Large intestine (tissue), 3 donors: Measurements from ENCODE around the gene S1PR4. TPM values are rescaled to one million over a fixed set of nuclear protein-coding genes. Genes with fewer than 3 reads are reported as not detected.
"Not testable (repeated sequence)": the region's sequence is repeated elsewhere in the genome, so short reads cannot be mapped to it uniquely, and the experiment has no call there.

ENCODE experiments used
- DNase-seq, 2 donors: peaks; one replicate each; pipeline versions ENCODE4 v3.0.0 to v3.0.0-alpha.2; 2013
- H3K27ac ChIP-seq: one replicate; pipeline ENCODE4 v1.5.1; 2013; ENCODE audit warnings: low read length
- H3K27me3 ChIP-seq: 2 replicates; pipeline ENCODE4 v1.6.1; 2013; ENCODE audit warnings: low read length; ENCODE audit not compliant: control insufficient read depth, insufficient read depth
- H3K36me3 ChIP-seq: 2 replicates; pipeline ENCODE4 v1.6.1; 2013; ENCODE audit warnings: low read length; ENCODE audit not compliant: control insufficient read depth, insufficient read depth
- H3K4me1 ChIP-seq: one replicate; pipeline ENCODE4 v1.6.1; 2013; ENCODE audit warnings: low read length; ENCODE audit not compliant: control insufficient read depth, insufficient read depth
- H3K4me3 ChIP-seq: one replicate; pipeline ENCODE4 v1.5.1; 2013; ENCODE audit warnings: low read length
- H3K9me3 ChIP-seq: one replicate; pipeline ENCODE4 v1.6.1; 2013; ENCODE audit warnings: mild to moderate bottlenecking, low read depth, low read length, moderate library complexity; ENCODE audit not compliant: control insufficient read depth
- WGBS: methylation state at CpG from one replicate; pipeline ENCODE4 v1.1.5; 2013; ENCODE audit warnings: low lambda C conversion rate; ENCODE audit not compliant: insufficient coverage; 5-methylcytosine and 5-hydroxymethylcytosine counted together
- polyA plus RNA-seq: library from polyadenylated mRNA; unstranded; fragments of 120-200 nt; gene quantifications from one replicate; pipeline ENCODE4 v1.2.1, GENCODE V29; 2013

The S1PR4 gene
- polyA plus RNA-seq, 1 donor, result 0.55 TPM

DNA sequence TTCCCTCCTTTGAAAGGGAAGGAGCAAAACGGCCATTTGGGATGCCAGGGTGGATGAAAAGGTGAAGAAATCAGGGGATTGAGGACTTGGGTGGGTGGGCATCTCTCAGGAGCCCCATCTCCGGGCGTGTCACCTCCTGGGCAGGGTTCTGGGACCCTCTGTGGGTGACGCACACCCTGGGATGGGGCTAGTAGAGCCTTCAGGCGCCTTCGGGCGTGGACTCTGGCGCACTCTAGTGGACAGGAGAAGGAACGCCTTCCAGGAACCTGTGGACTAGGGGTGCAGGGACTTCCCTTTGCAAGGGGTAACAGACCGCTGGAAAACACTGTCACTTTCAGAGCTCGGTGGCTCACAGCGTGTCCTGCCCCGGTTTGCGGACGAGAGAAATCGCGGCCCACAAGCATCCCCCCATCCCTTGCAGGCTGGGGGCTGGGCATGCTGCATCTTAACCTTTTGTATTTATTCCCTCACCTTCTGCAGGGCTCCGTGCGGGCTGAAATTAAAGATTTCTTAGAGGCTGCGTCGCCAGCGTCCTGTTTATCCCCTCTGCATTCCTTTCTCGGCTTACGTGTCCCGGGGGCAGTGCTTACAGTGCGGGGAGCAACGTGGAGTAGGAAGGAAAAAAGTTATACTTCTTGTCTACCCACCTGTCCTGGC lies 15.2 kb upstream of the S1PR4 start:
- Histone ChIP-seq H3K4me3 (no peak overlapping the region), H3K9me3 (no peaks in the 10 kb centered on the region), H3K4me1 (no peaks in the 10 kb centered on the region), H3K36me3 (no peaks in the 10 kb centered on the region), H3K27ac (no peak overlapping the region), H3K27me3 (peaks cover 6% of the 10 kb centered on the region)
- no CpG with 5 or more reads among the region's 27 CpGs for WGBS
- peak; percentile 30 to 47 for DNase-seq

DNA sequence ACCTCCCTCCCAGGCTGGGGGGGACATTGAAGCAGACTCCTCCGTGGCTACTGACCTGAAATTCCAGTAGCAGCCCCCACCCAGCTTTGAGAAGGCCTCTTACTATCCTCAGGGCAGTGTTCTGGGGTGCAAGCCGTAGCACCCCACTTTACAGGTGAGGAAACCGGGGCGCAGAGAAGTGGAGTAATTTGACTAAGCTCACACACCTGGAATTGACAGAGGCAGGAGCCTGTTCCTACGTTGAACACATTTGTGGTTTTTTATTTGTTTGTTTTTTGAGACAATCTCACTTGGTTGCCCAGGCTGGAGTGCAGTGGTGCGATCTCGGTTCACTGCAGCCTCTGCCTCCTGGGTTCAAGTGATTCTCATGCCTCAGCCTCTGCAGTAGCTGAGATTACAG lies 14.6 kb upstream of the S1PR4 start:
- H3K9me3 ChIP-seq, result no peaks in the 10 kb centered on the region
- H3K36me3 ChIP-seq, result no peaks in the 10 kb centered on the region
- H3K4me3 ChIP-seq, result no peak overlapping the region
- H3K4me1 ChIP-seq, result no peaks in the 10 kb centered on the region
- no peak for DNase-seq
- 63% methylated on average over 2 of the region's 7 CpGs for WGBS
- no peak overlapping the region for H3K27ac ChIP-seq
- H3K27me3 ChIP-seq, result peaks cover 6% of the 10 kb centered on the region

DNA sequence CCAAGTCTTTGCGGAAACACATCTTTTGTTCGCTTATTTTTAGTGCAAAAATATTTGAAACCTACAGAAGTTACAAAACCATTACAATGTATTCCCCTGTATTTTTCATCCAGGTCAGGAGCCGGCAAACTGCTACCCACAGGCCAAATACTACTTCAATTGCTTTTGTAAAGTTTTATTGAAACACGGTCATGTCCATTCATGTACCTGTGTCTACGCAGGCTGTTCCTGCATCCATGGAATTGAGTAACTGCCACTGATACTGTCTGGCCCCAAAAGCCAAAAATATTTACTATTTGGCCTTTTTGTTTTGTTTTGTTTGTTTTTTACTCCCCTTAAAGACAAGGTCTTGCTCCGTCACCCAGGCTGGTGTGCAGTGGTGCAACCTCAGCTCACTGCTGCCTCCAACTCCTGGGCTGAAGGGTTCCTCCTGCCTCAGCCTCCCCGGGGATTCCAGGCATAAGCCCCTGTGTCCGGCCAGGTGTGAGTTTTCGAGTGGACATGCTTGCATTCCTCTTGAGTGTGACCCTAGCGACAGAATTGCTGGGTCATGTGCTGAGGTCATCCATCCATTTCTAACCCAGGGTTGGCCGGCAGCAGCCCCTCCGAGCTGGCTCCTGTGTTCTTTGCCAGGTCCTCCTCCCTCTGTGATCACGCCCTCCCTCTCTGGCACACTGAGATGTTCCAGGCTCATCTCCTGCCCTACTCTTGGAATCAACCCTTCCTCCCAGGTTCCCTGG lies 10.9 kb upstream of the S1PR4 start:
- 95% methylated on average over 4 of the region's 13 CpGs for WGBS
- H3K4me1 ChIP-seq, result no peaks in the 10 kb centered on the region
- no peaks in the 10 kb centered on the region for H3K36me3 ChIP-seq
- H3K27me3 ChIP-seq, result peaks cover 6% of the 10 kb centered on the region
- peaks cover 4% of the 10 kb centered on the region for H3K9me3 ChIP-seq
- no peak overlapping the region for H3K27ac ChIP-seq
- H3K4me3 ChIP-seq, result no peak overlapping the region
- DNase-seq, result no peak

DNA sequence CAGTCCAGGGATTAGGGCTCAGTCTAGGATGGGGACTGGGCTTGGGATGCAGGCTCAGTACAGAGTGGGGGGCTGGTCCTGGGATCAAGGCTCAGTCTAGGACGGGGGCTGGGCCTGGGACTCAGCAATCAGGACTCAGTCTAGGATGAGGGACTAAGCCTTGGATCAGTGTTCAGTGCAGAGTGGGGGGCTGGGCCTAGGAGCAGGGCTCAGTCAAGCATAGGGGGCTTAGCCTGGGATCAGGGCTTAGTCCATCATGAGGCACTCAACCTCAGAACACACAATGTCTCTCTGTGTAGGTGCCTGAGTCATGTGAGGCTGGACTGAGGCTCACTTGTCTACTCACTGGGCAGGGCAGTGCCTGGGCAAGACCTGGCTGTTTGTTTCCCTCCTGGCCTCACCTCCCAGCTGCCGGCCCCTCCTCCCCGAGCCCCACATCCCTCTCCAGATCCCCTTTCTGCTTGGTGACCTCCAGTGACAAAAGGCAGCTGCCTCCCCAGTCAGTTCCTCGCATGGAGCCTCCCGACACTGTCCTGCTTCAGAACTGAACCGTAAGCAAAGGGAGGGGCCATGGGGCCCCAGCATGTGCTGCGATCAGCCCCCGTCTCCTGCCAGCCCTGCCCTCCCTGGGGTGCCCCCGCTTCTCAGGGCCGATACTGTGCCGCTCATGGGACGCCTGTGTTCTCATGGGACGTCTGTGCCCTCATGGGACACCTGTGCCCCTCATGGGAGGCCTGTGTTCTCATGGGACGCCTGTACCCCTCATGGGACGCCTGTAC lies 6.5 kb upstream of the S1PR4 start:
- no peak overlapping the region for H3K4me3 ChIP-seq
- DNase-seq, result no peak
- H3K27ac ChIP-seq, result no peak overlapping the region
- no CpG with 5 or more reads among the region's 15 CpGs for WGBS
- no peaks in the 10 kb centered on the region for H3K36me3 ChIP-seq
- H3K4me1 ChIP-seq, result no peaks in the 10 kb centered on the region
- peaks cover 4% of the 10 kb centered on the region for H3K9me3 ChIP-seq
- H3K27me3 ChIP-seq, result peaks cover 3% of the 10 kb centered on the region

DNA sequence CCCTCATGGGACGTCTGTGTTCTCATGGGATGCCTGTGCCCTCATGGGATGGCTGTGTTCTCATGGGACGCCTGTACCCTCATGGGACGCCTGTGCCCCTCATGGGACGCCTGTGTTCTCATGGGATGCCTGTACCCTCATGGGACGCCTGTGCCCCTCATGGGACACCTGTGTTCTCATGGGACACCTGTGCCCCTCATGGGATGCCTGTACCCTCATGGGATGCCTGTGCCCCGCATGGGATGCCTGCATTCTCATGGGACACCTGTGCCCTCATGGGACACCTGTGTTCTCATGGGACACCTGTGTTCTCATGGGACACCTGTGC lies 5.9 kb upstream of the S1PR4 start:
- not testable (repeated sequence) for H3K36me3 ChIP-seq, DNase-seq, H3K9me3 ChIP-seq, H3K27ac ChIP-seq, H3K27me3 ChIP-seq, H3K4me3 ChIP-seq, H3K4me1 ChIP-seq
- no CpG with 5 or more reads among the region's 6 CpGs for WGBS

DNA sequence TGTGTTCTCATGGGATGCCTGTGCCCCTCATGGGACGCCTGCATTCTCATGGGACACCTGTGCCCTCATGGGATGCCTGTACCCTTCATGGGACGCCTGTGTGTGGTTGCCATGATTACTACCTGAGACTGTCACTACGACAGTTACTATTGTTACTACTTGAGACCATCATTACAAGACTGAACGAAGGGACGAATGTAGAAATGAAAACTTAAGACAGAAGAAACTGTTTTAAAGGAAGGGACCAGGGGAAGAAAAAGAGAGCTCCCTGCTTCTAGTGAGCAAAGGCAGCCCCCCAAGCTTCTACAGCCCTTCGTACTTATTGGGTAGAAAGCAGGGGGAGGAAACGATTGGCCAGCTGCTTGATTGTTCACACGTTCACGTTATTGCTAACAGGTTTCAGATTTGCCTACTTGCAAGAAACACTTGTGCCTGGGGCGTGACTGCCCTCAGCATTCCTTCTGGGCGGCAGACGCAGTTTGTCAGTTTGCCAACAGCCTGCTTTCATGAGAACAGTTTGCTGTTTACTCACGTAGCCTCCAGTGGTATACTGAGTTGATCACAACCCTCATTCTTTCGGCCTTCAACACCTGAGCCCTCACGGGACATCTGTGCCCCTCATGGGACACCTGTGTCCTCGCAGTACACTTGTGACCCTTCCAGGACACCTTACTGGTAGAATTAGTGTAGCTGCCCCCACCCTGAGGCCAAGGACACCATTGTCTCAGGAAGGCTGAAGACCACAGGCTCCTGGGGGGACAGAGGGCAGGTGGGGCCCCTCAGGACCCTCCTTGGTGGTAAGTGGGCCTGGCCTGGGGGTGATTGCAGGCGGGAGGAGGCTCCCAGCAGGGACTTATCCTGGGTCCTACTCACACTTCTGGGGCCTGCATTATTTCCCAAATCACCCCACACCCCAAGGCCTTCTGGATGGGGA lies 2.5 kb upstream of the S1PR4 start:
- Histone ChIP-seq H3K4me3 (no peak overlapping the region), H3K27ac (no peak overlapping the region), H3K9me3 (peaks cover 18% of the 10 kb centered on the region), H3K4me1 (no peaks in the 10 kb centered on the region), H3K27me3 (no peaks in the 10 kb centered on the region), H3K36me3 (no peaks in the 10 kb centered on the region)
- peak in 1 of 2 donors; percentile 49 for DNase-seq
- WGBS, result no CpG with 5 or more reads among the region's 17 CpGs

DNA sequence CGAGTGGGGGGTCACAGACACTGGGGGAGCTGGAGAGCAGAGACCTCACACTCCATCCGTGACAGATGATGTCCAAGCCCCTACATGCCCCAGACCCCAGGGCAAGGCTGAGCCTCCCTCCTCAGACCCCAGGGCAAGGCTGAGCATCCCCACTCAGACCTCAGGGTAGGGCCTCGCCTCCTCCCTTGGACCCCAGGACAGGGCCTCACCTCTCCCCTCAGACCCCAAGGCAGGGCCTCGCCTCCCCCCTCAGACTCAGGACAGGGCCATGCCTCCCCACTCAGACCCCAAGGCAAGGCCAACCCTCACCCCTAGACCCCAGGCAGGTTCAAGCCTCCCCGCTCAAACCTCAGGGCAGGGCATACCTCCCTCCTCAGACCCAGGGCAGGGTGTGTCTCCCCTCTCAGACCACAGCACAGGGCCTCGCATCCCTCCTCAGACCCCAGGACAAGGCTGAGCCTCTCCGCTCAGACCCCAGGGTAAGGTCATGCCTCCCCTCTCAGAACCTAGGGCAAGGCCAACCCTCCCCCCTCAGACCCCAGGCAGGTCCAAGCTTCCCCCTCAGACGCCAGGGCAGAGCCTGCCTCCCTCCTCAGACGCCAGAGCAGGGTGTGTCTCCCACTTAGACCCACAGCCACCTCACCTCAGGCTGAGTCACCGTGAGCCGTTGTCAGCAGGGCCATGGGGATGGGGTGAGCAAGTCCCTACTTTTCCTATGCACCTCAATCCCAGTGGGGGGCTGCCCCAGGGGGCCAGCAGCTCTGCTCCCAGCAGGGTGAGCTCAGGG lies 1.7 kb upstream of the S1PR4 start:
- no peaks in the 10 kb centered on the region for H3K27me3 ChIP-seq
- no peaks in the 10 kb centered on the region for H3K4me1 ChIP-seq
- H3K27ac ChIP-seq, result no peak overlapping the region
- no CpG with 5 or more reads among the region's 11 CpGs for WGBS
- H3K4me3 ChIP-seq, result no peak overlapping the region
- DNase-seq, result no peak
- H3K36me3 ChIP-seq, result no peaks in the 10 kb centered on the region
- H3K9me3 ChIP-seq, result peaks cover 18% of the 10 kb centered on the region

DNA sequence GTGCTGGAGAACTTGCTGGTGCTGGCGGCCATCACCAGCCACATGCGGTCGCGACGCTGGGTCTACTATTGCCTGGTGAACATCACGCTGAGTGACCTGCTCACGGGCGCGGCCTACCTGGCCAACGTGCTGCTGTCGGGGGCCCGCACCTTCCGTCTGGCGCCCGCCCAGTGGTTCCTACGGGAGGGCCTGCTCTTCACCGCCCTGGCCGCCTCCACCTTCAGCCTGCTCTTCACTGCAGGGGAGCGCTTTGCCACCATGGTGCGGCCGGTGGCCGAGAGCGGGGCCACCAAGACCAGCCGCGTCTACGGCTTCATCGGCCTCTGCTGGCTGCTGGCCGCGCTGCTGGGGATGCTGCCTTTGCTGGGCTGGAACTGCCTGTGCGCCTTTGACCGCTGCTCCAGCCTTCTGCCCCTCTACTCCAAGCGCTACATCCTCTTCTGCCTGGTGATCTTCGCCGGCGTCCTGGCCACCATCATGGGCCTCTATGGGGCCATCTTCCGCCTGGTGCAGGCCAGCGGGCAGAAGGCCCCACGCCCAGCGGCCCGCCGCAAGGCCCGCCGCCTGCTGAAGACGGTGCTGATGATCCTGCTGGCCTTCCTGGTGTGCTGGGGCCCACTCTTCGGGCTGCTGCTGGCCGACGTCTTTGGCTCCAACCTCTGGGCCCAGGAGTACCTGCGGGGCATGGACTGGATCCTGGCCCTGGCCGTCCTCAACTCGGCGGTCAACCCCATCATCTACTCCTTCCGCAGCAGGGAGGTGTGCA lies 587 bp downstream of the S1PR4 start:
- no peaks in the 10 kb centered on the region for H3K36me3 ChIP-seq
- peaks cover 14% of the 10 kb centered on the region for H3K9me3 ChIP-seq
- H3K4me3 ChIP-seq, result no peak overlapping the region
- no peaks in the 10 kb centered on the region for H3K27me3 ChIP-seq
- WGBS, result no CpG with 5 or more reads among the region's 52 CpGs
- no peaks in the 10 kb centered on the region for H3K4me1 ChIP-seq
- H3K27ac ChIP-seq, result no peak overlapping the region
- DNase-seq, result no peak

DNA sequence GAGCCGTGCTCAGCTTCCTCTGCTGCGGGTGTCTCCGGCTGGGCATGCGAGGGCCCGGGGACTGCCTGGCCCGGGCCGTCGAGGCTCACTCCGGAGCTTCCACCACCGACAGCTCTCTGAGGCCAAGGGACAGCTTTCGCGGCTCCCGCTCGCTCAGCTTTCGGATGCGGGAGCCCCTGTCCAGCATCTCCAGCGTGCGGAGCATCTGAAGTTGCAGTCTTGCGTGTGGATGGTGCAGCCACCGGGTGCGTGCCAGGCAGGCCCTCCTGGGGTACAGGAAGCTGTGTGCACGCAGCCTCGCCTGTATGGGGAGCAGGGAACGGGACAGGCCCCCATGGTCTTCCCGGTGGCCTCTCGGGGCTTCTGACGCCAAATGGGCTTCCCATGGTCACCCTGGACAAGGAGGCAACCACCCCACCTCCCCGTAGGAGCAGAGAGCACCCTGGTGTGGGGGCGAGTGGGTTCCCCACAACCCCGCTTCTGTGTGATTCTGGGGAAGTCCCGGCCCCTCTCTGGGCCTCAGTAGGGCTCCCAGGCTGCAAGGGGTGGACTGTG lies 1.2 kb downstream of the S1PR4 start:
- no peak overlapping the region for H3K4me3 ChIP-seq
- no peaks in the 10 kb centered on the region for H3K36me3 ChIP-seq
- no CpG with 5 or more reads among the region's 31 CpGs for WGBS
- peaks cover 14% of the 10 kb centered on the region for H3K9me3 ChIP-seq
- no peaks in the 10 kb centered on the region for H3K27me3 ChIP-seq
- no peak for DNase-seq
- H3K4me1 ChIP-seq, result no peaks in the 10 kb centered on the region
- no peak overlapping the region for H3K27ac ChIP-seq
